Measurements from ENCODE around the gene DUSP14.
"Not testable (repeated sequence)": the region's sequence is repeated elsewhere in the genome, so short reads cannot be mapped to it uniquely, and the experiment has no call there.

Gene DUSP14, protein sequence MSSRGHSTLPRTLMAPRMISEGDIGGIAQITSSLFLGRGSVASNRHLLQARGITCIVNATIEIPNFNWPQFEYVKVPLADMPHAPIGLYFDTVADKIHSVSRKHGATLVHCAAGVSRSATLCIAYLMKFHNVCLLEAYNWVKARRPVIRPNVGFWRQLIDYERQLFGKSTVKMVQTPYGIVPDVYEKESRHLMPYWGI

DNA sequence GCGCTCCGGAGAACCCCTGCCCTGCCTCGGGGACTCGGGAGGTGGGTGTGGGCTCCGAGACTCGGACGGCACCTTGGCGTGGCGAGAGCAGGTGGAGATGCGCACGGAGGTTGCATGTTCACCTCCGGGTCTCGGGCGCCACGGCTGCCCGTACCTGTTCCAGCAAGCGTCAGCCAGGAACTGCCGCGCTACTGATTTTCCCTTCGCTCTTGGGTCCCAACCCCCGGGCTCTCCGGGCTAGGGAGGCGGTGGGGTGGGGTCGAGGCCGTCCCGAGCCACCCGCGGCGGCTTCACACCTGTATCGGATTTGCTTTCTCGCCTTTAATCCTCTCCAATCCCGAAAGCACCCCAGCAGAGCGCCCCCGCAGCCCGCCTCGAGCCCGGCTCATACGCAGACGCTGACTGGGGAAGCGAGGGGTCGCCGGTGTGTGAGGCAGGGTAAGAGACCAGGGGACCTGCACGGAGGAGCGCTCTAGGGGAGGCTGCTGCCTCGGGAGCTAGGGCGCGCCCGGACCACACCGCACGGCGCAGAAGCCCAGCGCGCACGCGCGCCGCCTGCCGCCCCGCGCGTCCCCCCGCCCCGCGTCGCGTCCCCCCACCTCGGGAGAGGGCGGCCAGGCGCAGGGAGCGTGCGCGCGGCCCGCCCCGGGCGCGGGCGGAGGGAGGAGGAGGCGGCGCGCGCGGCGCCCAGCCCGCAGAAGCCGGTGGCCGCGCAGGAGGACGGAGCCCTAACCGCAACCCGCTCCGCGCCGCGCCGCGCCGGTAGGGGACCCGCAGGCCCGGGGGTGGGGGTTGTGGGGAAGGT, at the start of gene DUSP14:
Gene DUSP14 (plus strand): TSS at position 695 of the 805 bp plus-strand sequence. CDS start 22,382 bp downstream, outside the sequence.
- peak; percentile 87 for DNase-seq

DNA sequence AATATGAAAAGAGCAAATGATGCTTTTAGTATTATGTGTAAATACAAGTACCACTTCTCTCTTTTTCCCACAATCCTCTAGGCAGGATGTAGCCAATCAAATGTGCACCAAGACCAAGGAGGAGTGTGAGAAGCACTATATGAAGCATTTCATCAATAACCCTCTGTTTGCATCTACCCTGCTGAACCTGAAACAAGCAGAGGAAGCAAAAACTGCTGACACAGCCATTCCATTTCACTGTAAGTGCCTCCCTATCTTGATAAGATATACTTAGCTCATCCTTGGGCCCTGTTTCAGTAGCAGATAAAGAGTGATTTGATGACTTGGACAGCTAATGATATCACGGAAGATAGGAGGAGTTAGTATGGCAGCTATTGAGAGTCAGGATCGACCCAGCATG, 49.3 kb upstream of the DUSP14 start:
- DNase-seq = no peak

DNA sequence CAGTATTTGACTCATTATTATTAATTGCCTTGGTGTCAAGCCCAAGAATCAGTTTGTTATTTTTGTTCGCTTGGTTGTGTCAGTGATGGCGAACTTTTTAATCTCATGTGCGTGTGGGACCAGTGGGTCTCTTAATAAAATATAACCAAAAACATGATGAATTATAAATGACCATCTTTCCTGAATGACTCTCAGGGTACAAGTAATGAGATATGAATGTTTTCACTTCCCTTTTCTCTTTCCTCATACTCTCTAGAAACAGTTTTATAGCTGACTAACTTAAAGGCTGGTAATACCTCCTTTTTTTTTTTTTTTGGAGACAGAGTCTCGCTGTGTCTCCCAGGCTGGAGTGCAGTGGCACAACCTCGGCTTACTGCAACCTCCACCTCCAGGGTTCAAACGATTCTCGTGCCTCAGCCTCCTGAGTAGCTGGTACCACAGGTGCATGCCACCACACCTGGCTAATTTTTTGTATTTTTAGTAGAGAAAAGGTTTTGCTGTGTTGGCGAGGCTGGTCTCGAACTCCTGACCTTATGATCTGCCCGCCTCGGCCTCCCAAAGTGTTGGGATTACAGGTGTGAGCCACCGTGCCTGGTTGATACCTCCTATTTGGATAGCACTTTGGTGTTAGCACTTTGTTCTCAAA, 48.2 kb upstream of the DUSP14 start:
- peak; percentile 20 for DNase-seq

DNA sequence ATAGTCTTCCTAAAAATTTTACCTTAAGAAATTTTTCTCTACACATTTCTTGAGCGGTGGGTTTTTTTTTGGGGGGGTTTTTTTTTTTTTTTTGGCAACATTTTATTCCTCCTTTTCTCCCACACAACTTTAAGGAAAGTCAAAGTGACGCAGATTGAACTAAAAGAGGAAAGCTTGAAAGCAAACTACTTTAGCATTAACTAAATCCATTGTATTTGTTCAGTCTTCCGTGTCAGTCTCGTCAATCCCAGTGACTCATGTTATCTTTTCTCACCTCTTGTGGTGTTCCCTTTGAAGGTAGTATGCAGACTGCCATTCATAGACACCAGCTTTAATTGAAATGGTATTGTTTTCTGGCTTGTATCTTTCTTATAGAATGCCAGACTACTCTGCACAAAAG, 43.7 kb upstream of the DUSP14 start:
- DNase-seq = no peak

DNA sequence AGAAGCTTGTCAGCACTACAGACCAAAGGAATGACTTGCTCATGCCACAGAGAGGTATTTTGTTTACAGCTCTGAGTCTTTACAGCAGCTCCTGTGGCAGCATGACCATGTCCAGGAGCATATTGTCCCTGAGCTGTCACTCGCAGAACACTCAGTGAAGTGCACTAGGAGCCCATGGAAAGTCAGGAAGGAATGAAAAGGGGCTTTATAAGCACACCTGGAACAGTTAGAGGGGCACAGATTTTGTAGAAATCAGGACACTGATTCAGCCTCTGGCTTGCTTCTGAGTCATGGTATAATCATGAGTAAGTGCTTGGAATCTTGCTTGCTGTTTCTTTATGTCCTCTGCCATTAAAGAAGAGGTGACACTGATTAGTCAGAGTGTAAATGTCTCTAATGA, 42.0 kb upstream of the DUSP14 start:
- peak; percentile 56 for DNase-seq

DNA sequence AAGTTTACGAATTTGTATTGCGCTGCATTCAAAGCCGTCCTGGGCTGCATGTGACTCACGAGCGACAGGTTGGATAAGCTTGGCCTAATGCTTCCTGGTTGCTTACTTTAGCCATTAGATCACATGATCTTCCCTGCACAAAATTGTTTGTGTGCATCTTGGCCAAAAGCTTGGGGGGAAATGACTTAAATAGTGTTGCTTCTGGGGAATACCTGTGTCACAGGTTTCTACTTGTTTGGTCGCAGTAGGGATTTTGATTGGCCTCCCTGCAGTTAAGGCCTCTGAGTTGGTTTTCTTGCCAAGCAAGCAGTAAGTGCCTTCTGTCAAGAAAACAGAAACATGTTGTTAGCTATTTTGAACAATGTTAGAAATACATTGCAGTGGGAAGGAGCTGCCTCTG, 39.6 kb upstream of the DUSP14 start:
- no peak for DNase-seq

GRCh38 chr17:37457801-37458200, 31.9 kb upstream of the DUSP14 start:
- not testable (repeated sequence) for DNase-seq

DNA sequence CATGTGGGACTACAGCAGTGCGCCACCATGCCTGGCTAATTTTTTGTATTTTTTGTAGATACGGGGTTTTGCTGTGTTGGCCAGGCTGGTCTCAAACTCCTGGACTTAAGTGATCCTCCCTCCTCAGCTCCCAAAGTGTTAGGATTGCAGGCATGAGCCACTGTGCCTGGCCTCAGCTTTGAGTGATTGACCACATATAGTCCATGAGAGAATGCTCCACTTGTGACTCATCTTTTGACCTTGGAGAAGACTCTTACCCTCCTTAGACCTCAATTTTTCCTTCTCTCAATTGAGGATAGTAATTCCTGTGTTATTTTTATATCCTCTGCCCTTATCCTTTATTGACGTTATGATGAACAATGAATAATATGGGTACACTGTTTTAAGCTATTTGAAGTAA, 30.9 kb upstream of the DUSP14 start:
- DNase-seq = peak; percentile 91

- DNase-seq = no peak
Measured at GRCh38 chr17:37461668-37462067, 28.0 kb upstream of the DUSP14 start.

DNA sequence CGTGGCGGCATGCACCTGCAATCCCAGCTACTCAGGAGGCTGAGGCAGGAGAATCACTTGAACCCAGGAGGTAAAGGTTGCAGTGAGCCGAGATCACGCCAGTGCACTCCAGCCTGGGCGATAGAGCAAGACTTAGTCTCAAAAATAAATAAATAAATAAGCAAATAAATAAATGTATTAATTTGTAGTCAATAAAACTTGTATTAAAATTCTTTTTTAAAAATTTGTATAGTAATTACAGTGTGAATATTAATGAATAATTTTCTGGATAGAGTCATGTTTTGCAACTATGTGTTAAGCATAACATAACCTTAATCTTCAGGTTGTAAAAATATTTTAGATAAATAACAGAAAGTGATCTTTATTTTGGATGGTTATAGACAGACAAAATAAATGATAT, 27.2 kb upstream of the DUSP14 start:
- DNase-seq = no peak

DNA sequence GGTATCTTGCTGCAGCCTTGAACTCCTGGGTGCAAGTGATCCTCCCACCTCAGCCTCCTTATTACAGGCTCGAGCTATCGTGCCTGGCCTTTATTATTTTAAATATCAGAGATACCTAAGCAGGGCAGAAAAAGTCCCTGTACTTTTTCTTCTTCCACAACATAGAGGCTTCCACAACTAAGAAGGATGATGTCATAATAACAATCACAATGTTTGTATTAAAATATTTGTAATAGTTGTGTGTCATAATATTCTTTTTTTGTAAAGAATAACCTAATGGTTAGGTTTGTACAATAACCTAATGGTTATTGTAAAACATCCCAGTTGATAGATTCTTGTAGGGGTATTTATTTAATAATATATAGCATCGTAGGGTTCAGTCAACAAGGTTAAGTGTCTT, 26.7 kb upstream of the DUSP14 start:
- DNase-seq = no peak

GRCh38 chr17:37465069-37465616, 24.5 kb upstream of the DUSP14 start:
- DNase-seq = peak; percentile 76

DNA sequence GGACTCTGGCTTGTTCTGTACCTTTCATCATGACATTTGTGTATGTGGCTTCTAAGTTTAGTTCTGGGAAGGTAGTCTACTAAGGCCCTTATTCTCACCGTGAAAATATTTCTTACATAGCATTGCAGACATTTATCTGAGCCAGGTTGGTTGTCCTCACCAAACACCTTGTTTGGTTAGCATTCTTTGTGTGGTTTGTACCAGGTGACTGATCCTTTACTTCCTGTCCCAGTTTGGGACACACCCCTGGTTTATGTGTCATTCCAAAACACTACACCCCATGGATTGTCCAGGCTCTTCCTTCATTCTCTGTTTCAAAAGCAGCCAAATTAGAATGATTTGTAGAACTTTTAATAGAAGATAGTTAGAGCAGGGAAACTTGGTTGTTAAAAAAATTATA, 23.2 kb upstream of the DUSP14 start:
- DNase-seq = no peak

- DNase-seq = no peak
Measured at GRCh38 chr17:37470181-37470580, 19.5 kb upstream of the DUSP14 start.

DNA sequence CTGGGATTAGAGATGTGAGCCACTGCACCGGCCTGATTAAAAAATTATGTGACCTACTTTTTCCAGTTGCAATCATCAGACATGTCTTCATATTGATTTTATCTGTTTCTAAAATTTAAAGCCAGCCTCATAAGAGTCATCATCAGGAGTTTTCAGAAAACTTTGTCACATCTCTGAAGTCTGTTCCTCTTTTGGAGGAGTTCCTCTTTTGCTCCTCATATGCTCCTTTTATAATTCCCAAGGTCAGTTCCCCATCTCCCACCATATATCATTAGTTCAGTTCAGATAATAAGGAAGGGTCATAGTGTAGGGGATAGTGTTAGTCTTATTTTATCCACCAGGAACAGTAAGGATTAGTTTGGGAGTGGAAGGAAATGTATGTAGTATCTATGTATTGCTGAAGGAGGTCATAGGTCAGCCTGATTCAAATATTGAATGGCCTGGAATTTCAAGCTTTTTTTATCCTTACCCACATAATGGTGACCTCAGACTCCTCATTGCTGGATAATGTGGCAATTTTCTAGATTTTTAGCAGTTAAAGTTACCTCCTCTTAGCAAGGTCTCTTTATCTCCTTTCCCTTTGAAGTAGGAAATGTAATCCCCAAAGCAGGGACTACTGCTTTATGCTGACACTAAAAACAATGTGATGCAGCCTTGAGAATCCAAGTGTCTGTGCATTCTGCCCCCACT, 13.8 kb upstream of the DUSP14 start:
- DNase-seq = peak; percentile 38

DNA sequence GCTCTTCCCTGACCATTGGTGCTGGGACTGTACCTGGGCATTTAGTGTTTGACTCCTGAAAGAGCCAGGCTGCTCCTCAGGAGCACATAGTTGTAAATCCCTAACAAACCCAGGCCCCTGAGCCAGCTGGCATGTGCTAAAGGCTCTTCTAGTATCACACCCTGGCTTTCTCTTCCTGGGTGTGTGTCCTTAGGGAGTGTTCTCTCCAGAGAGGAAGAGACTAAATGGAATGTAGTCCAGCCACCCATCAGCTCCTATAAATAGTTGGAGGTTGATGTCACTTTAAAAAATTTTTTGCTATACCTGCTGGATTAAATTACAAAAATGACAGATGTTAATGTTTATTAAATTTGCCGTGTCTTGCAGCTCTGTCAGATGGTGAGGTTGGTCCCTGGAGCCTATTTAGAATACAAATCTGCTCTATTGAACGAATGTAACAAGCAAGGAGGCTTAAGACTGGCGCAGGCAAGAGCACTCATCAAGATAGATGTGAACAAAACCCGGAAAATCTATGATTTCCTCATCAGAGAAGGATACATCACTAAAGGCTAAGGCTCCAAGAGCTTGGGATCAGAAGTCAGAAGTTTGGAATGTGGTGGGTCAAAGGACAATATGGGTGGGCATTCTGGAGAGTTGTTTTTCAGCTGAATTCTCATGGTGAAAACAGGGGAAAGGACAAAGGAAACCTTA, 13.1 kb upstream of the DUSP14 start:
- DNase-seq = peak; percentile 86

GRCh38 chr17:37478187-37478586, 11.5 kb upstream of the DUSP14 start:
- DNase-seq = peak; percentile 42

DNA sequence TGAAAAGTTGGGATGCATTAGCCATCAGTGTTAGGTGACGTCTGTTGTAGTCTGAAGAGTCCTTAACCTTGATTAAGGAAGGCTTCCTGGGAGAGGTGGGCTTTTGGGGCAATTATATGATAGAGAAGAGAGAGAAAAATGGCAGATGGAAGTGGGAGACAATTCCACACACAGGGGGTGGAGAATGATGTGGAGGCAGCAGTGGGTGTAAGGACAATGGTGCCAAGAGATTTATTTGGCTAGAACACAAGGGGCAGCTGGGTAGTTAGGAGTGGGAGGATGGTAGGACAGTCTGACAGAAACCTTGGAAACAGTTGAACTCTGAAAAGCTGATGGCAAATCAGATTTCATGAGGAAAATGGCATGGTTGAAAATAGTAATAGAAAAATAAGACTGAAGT, 10.7 kb upstream of the DUSP14 start:
- no peak for DNase-seq

- no peak for DNase-seq
Measured at GRCh38 chr17:37480427-37480826, 9.3 kb upstream of the DUSP14 start.

- no peak for DNase-seq
Measured at GRCh38 chr17:37481001-37481665, 8.6 kb upstream of the DUSP14 start.

DNA sequence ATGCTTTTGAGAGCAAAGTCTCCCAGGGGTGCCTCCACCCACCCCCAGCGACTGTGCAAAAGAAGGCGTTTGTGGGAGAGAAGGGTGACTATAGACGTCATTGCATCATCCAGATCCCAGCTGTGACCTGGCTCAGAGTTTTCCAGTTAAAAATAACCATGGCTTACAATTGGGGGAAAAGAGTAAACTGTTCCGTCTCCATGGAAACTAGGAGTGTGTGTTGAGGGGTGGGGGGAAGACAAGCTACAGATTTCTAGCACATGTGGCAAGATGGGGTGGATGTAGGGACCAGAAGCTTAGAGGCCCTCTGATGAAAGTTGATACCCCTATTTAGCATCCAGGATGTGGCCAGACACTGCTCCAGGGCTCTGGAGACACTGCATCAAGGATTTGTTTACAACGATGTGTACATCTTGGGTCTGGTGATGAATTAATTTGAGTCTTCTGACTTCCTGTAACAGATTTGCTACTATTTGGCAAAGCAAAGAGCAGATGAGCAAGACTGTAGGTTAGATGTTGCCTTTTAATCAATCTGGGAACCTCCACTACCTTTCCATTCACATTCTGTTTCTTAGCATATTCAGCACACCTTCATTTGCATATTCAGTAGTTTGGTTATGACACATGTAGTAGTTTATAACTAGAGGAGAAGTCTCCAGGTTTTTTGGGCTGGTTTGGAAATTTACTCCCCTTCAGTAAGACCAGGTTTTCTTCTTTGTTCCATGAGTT, 6.2 kb upstream of the DUSP14 start:
- peak; percentile 74 for DNase-seq
